ENCODE measurements around the gene LAP3. TPM values are rescaled to one million over a fixed set of nuclear protein-coding genes. Genes with fewer than 3 reads are reported as not detected.
A peak's percentile ranks its signal among the peaks of the same experiment; 100 is the strongest.
"Not testable (repeated sequence)": the region's sequence is repeated elsewhere in the genome, so short reads cannot be mapped to it uniquely, and the experiment has no call there.

Gene LAP3
- total RNA-seq, 1 donor from 2014 or later = 97.5 TPM

DNA sequence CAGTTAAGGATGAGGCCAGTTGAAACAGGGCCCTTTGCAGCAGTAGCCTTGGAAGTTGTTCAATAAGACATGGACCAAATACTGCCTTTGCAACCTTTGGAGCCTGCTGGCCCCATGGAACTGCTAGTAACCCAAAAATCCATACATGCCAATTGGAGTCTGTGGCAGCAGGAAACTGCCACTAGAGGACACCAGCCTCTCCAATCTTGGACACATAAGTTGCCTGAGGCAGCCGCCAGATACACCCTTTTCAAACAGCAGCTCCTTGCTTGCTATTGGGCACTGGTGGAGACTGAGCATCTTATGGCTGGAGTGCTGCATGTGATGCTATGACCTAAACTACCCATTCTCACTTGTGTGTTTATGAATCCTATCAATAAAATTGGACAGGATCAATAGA, 14.8 kb upstream of the LAP3 start:
- no peak for DNase-seq

DNA sequence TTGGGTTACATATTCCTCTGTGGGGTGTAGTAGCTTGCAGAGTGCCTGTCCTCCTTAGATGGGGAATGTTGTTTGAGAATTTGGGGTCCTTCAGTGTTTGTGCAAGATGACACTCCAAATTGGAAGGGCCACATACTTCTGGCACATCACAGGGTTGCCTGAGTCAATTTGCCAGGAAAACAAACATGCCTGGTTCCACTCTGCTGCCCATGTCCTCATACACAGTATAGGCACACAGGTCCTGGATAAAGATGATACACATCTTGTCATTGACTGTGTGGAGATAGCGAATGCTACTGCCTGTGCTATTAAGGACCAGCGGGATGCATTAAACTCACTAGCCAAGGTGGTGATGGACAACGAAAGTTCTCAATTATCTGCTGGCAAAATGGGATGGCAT, 11.2 kb upstream of the LAP3 start:
- DNase-seq = no peak

GRCh38 chr4:17567271-17567670, 9.7 kb upstream of the LAP3 start:
- no peak for DNase-seq

GRCh38 chr4:17574206-17574605, 2.8 kb upstream of the LAP3 start:
- DNase-seq = no peak

DNA sequence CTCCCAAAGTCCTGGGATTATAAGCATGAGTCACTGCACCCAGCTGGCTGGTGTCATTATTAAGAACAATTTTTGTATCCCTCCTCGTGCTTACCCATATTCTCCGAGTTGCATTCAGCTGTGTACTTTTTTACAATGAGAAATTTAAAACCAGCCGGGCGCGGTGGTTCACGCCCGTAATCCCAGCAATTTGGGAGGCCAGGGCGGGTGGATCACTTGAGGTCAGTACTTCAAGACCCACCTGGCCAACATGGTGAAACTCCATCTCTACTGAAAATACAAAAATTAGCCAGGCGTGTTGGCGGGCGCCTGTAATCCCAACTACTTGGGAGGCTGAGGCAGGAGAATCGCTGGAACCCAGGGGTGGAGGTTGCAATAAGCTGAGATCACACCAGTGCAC, 1.8 kb upstream of the LAP3 start:
- DNase-seq = not testable (repeated sequence)

DNA sequence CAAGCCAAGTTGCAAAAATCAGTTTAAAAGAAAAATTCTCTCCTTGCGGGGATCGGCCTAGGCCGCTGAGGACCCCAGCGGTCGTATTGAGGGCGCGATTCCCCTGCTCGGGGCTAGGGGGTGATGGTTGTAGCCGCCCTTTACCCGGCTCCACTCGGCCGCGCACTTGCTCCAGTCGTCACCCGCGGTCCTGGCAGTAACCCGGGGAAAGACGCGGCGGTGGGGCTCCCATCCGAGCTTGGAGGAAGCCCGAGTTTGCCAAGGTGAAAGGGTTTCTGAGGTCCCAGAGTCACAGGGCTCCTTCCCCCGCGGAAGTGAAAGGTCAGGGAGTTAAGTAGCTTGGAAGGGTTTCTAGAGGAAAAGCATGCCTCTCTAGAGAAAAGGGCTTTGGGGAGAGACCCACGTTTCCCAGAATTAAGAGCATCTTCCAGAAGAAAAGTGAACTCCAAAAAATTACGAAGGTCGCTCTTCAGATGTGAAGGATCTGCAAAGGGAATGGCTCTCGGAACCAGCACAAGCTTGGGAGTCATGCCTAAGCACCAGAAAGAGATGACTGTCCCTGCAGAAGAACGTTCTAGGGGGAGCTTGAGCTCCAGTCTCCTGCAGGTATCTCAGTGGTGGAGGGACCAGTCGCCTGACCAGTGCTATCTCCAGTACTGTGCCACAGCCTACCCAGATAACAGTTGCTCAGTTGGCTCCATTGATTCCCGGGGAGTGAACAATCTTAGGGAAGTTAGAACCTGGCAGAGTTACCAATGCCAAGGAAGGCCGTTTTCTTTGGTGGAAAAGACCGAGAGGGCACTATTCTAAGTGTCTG, 875 bp downstream of the LAP3 start:
- DNase-seq = peak; percentile 47

GRCh38 chr4:17578482-17578891, 1.5 kb downstream of the LAP3 start:
- no peak for DNase-seq

- no peak for DNase-seq
Measured at GRCh38 chr4:17580969-17581368, 4.0 kb downstream of the LAP3 start.

DNA sequence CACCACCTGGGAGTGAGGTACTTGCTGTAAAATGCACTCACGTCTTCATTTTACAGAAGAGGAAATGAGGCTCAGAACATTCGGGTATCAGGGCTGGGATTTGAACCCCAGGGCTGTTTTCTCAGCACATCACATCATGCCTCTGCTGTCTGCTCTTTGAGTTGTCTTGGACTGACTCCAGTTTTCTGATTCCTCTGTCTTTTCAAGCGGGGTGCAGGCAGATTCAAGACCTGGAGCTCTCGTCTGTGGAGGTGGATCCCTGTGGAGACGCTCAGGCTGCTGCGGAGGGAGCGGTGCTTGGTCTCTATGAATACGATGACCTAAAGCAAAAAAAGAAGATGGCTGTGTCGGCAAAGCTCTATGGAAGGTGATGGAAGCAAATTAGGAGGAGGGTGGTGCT, 6.3 kb downstream of the LAP3 start:
- no peak for DNase-seq

- no peak for DNase-seq
Measured at GRCh38 chr4:17583941-17584340, 6.9 kb downstream of the LAP3 start.

GRCh38 chr4:17584521-17585213, 7.7 kb downstream of the LAP3 start:
- no peak for DNase-seq

DNA sequence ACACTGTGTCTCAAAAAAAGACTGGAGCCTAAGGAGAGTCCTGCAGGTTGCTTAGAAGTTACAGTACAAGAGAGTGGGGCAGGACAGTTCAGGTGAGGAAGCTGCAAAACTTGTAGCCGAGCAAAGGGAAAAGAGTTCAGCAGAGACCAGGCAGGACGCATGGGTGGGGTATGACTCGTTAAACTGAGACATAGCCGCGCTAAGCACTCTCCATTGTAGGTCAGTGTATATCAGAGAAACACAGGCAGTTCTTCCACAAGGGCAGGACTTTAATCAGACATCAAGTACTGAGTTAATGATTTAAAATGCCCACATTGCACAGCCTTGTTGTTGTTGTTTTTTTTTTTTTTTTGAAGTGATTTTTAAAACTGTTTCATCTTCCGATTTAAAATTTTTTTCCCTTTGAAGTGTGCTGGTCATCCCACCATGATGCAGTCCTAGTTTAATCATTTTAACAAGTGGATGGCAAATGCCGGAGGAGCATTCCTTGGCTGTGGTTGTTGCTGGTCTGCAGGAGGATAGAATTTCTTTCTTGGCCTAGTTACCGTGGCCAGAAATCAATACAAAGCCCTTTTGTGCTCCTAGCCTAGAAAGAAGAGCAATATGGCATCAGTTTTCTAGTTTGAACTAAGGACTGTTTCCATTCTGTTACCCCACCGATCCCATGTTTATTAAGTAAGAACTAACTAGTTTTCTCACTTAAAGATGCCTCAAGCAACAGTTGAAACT, 10.3 kb downstream of the LAP3 start:
- no peak for DNase-seq

DNA sequence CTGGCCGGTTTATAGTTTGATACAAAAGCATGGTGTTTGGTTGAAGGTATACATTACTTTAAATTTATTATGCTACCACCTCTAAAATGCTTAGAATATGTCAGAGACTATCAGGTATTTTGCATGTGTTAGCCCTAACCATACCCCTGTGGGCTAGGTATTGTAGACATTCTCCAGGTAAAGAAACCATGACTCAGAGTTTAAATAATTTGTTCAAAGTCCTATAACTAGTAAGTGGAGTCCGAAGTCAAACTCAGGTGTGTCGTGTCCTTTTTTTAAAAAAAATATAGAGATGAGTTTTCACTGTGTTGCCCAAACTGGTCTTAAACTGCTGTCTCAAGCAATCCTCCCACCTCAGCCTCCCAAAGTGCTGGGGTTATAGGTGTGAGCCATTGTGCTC, 12.4 kb downstream of the LAP3 start:
- DNase-seq = no peak

DNA sequence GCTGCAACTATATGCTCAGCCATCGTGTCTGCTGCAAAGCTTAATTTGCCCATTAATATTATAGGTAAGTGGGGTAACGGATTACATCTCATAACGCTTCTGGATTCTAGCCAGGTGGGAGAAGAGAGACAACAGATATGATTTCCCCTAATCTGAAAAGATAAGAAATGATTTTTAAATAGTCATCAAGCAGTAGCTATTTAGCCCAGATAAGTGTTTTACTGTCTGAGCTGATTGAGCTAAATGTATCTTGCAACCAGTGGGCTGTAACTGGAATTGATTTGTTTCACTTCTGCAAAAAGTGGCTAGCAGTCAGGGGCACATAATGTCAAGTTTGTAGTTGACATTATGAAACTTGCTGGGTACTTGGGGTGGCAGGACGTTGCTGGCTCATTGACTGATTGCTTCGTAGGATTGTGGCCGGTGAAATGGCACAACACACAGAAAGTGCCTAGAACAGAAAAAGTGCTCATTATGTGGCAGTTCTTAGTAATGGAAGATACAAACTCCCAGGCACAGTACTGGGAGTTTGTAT, 18.5 kb downstream of the LAP3 start:
- no peak for DNase-seq

DNA sequence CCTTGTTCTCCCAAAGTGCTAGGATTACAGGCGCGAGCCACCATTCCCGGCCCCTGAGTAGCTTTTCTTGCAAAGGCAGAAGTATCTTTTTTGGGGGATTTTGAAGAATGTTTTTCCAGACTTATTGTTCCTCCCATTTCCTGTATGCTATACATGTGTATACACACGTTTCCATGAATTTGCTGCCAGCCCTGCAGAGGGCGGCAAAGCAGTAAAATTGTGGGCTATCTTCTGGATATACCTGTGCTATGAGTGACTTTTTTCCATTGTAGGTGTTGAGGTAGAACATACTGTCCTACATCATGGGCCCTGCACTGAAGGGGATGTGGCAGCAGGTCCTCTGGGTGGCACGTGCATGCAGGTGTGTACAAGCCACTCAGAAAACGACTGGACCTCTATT, 20.5 kb downstream of the LAP3 start:
- peak; percentile 26 for DNase-seq

DNA sequence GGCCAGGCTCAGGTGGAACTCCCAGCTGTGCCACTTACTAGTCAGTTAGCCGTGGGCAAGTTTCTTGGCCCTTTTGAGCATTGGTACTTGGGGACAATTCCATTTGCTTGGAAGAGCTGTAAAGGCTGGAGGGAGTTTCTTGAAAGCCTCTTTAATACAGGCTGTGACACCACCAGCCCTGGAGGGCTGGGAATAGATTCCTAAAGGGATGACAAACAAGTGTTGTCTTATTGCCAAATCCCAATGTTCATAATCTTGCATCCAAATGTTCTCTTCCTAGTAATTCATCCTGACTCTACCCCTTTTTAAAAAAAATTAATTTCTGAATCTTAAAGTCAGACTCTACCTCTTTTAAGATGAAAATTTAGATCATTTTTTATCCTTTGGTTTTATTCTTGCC, 22.8 kb downstream of the LAP3 start:
- no peak for DNase-seq

DNA sequence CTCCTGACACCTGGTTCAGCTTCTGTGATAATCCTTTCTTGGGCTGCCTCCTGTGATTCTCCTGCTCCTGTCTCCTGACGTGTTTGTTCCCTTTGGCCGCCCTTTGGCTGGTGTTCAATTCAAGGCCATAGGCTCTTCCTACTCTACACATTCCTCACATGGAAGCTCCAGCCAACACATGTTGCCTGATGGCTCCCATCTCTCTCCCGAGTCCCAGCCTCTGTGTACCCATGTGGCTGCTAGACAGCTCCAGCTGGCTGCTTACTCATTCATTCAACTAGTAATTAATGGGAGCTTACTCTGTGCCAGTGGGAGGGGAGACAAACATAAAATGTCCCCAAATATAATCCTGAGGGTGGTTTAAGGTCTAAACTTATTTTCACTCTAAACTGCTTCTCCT, 28.2 kb downstream of the LAP3 start:
- DNase-seq = no peak

DNA sequence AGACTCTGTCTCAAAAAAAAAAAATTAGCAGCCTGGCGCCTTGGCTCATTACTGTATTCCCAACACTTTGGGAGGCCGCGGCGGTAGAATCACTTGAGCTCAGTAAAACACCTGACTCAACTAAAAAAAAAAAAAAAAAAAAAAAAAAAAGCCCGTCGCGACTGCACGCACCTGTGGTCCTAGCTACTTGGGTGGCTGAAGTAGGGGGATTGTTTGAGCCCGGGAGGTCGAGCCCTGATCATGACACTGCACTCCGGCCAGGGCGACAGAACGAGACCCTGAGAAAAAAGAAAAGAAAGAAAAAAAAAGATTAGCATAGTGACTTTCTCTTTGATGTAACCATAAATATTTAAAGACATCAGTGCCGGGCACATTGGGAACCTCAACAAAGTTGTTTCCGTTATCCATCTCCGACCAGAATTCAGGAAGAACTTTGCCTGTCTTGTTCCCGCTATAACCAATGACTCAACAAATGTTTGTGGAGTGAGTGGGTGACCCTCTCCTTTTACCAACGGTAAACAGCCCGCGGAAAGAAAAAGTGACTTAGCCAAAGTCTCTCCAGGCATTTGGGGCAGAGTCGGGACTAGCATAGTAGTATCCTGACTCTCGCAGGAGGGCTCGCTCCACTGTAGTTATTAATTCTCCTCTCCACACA, 36.9 kb downstream of the LAP3 start:
- DNase-seq = no peak

DNA sequence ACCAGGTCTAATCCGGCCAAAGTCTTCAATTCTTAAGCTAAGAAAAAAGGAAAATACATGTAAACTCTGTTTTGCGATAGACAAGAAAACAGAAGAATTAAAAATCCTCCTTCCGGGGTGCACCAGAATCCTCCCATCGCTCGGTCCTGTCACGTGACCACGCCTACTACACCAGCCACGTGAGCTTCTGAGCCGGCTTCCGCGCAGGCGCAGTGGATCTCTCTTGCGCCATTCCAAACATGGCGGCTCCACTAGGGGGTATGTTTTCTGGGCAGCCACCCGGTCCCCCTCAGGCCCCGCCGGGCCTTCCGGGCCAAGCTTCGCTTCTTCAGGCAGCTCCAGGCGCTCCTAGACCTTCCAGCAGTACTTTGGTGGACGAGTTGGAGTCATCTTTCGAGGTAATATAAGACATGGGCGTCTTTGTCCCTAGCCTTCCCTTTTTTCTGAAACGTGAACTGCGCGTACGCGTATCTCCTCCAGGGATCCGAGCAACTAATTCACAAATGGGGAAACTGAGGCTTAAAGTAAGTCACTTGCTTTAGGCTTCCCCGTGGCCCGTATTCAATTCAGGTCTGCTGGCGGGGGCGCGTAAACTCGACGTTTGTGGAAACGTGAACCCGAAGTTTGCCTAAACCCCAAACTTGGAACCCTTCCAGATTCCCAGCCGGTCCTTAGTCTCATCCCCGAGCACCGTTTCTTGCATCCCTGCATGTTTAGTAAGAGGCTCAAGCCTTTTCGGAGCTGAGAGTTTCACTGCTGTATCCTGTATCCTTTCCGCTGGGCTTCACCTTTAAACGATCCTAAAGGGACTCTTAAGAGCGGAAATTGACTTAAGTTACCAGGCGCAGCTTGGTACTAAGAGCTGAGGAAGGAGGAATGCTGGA, 37.7 kb downstream of the LAP3 start, which contains the start of gene MED28:
TSS of gene MED28 (plus strand) at position 226 of the 884 bp plus-strand sequence. CDS start at position 240, 14 bp downstream.
- peak; percentile 99 for DNase-seq

- DNase-seq = no peak
Measured at GRCh38 chr4:17616283-17616682, 39.3 kb downstream of the LAP3 start.

GRCh38 chr4:17618926-17619325, 41.9 kb downstream of the LAP3 start:
- DNase-seq = no peak
